HFFc6 (cell line): Measurements from ENCODE around the gene NDUFB11. TPM values are rescaled to one million over a fixed set of nuclear protein-coding genes. Genes with fewer than 3 reads are reported as not detected.

Experiments used
- DNase-seq: peaks from one replicate; pipeline ENCODE4 v3.0.0-alpha.2; 2018
- H3K27ac Mint-ChIP-seq: 2 replicates; pipeline ENCODE4 v1.8.0; 2020; ENCODE audit warnings: mild to moderate bottlenecking, mixed read lengths
- H3K27me3 Mint-ChIP-seq: 2 replicates; pipeline ENCODE4 v1.8.0; 2021; ENCODE audit warnings: mild to moderate bottlenecking, moderate library complexity, mixed read lengths; ENCODE audit not compliant: insufficient read depth
- H3K36me3 Mint-ChIP-seq: 2 replicates; pipeline ENCODE4 v1.8.0; 2021; ENCODE audit warnings: low read depth, mixed read lengths
- H3K4me1 Mint-ChIP-seq: 2 replicates; pipeline ENCODE4 v1.8.0; 2020; ENCODE audit warnings: low read depth, mixed read lengths
- H3K4me3 Mint-ChIP-seq: 2 replicates; pipeline ENCODE4 v1.8.0; 2020; ENCODE audit warnings: mild to moderate bottlenecking, moderate library complexity, mixed read lengths
- H3K9me3 Mint-ChIP-seq: 2 replicates; pipeline ENCODE4 v1.8.0; 2020; ENCODE audit warnings: mild to moderate bottlenecking, mixed read lengths
- total RNA-seq, 6 experiments: library from RNA; stranded (reverse); fragmentation: NEBNext Ultra II Directional; extraction: Animal tissue kit (Norgen Biotek cat#: 25700); gene quantifications; 2 replicates in 1 of 6; 3 replicates in 5 of 6; pipeline ENCODE4 v1.2.3, GENCODE V29; 2021
- TF ChIP-seq, protein P1 (sequence below): fragments of 200-600 bp; sonication (generic); IDR thresholded peaks from 2 replicates; pipeline ENCODE4 v1.5.0; 2021; ENCODE audit warnings: antibody characterized with exemption, mild to moderate bottlenecking

Gene NDUFB11
- total RNA-seq, 6 experiments from 2014 or later, result 80.0 to 88.8 (median 84.4) TPM

DNA sequence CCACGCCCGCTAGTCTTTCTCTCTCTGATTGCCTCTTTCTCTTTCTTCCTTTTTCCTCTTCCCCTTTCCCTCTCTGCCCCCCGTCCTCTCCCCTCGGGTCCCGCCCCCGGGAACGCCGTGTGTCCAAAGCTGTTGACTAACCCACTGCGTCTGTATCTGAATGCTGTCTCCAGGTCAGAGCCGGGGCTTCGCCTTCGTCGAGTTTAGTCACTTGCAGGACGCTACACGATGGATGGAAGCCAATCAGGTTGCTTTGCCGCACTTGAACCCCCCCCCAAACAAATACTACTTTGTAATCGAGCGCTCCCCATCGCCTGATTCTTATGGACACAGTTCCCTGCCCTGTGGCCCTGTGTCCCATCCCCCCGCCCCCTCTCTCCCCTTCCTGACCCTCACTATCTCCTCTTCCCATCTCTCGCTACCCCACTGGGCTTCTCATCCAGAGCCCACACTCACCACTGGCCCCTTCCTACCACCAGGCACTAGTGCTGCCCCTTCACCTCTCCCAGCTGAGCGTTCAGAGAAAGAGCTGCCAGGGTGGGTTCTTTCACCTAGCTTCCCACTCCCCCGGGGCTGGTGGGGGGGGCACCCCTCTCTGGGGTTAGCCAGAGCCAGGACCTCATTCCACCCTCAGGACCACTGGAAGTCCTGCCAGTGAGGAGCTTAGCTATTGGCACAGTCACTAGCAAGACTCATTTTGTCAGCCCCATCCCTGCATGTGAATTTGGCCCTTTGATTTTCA is 30.5 kb upstream of the NDUFB11 start:
- Mint-ChIP-seq H3K27me3 (peaks cover 1% of the 10 kb centered on the region), H3K4me1 (peaks cover 13% of the 10 kb centered on the region), H3K9me3 (no peaks in the 10 kb centered on the region), H3K27ac (no peak overlapping the region), H3K36me3 (peaks cover 5% of the 10 kb centered on the region; the same call in 1 of the 2 replicates), H3K4me3 (no peak overlapping the region)
- no peak for DNase-seq
- TF ChIP-seq, protein P1, sequence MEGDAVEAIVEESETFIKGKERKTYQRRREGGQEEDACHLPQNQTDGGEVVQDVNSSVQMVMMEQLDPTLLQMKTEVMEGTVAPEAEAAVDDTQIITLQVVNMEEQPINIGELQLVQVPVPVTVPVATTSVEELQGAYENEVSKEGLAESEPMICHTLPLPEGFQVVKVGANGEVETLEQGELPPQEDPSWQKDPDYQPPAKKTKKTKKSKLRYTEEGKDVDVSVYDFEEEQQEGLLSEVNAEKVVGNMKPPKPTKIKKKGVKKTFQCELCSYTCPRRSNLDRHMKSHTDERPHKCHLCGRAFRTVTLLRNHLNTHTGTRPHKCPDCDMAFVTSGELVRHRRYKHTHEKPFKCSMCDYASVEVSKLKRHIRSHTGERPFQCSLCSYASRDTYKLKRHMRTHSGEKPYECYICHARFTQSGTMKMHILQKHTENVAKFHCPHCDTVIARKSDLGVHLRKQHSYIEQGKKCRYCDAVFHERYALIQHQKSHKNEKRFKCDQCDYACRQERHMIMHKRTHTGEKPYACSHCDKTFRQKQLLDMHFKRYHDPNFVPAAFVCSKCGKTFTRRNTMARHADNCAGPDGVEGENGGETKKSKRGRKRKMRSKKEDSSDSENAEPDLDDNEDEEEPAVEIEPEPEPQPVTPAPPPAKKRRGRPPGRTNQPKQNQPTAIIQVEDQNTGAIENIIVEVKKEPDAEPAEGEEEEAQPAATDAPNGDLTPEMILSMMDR, result no peak

DNA sequence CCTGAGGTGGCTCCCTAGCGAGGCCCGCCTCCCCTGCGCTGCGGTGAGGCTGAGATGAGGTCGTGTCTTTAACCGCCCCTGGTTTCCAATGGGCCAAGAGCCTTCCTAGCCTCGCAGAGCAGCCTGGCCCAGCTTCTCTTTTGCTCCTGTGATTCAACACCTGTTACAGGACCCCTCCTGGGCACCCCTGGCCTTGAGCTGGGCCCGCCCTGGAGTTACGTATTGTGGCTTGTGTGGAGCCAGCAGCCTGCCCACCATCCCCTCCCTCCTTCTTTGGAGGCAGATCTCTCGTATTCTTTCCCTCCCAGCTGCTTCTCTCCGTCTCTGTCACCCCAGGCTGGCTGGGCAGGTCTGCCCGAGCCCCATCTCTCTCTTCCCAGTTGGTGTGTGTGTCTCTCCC is 29.9 kb upstream of the NDUFB11 start:
- no peak overlapping the region for H3K4me3 Mint-ChIP-seq
- no peak overlapping the region for H3K27ac Mint-ChIP-seq
- peaks cover 1% of the 10 kb centered on the region; the same call in 1 of the 2 replicates for H3K27me3 Mint-ChIP-seq
- peaks cover 2% of the 10 kb centered on the region; the same call in 1 of the 2 replicates for H3K36me3 Mint-ChIP-seq
- TF ChIP-seq, protein P1, result no peak
- H3K4me1 Mint-ChIP-seq, result peaks cover 9% of the 10 kb centered on the region
- H3K9me3 Mint-ChIP-seq, result no peaks in the 10 kb centered on the region
- DNase-seq, result no peak

DNA sequence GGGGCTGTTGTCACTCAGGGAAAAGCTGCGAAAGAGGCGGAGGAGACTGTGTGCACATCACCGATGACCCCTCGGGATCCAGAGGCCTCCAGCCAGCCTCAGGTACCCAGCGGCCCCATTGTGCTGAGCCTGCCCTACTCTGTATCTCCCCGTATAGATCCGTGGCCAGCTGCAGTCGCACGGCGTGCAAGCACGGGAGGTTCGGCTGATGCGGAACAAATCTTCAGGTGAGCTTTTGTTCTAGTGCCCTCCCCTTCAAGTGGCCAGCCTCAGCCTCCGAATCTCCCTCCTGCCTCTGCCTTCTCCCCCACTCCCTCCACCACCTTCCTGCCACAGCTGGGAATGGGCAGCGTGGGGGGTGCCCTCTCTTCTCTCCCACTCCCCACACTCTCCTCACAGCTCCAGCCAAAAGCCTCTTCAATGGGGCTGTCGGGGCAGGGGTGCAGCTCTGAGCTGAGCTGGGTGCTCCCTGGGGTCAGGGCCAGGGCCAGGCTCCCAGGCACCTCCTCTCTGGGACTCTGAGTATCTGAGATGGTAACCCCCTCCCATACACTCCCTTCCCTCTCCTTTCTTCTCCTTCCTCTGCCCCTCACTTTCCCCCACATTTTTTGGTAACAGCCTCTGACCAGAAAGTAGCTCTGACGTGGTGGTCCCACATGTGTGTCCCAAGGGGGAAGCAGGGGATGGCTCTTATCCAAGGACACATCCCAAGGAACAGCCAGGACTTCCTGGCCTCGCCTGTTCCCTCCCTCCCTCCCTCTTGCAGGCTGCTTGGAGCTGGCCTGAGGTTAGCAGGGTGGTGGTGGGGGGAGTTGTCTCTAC is 28.7 kb upstream of the NDUFB11 start:
- no peaks in the 10 kb centered on the region for H3K4me1 Mint-ChIP-seq
- peaks cover 1% of the 10 kb centered on the region; the same call in 1 of the 2 replicates for H3K27me3 Mint-ChIP-seq
- H3K9me3 Mint-ChIP-seq, result no peaks in the 10 kb centered on the region
- no peak for DNase-seq
- no peak overlapping the region for H3K4me3 Mint-ChIP-seq
- H3K27ac Mint-ChIP-seq, result no peak overlapping the region
- H3K36me3 Mint-ChIP-seq, result no peaks in the 10 kb centered on the region
- TF ChIP-seq, protein P1, result no peak

DNA sequence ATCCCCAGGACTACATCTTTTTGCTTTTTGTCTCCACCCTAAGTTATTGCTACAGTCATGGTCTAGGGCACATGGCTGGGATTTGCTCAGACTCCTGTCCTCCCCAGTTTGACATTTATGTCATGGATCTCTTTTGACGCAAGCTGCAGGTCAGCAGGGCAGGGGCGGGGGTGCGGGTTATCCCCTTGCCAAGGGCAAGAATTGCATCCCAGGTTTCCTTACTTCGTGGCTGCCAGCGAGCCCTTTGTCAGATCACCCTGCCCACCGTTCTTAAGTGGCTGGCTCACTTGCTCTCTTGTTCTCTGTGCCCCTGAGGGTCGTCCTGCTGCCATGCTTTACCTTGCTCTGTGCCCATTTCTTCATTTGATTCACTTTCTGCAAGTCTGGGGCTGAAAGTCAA is 28.0 kb upstream of the NDUFB11 start:
- no peak for DNase-seq
- Mint-ChIP-seq H3K4me3 (no peak overlapping the region), H3K27ac (no peak overlapping the region), H3K4me1 (no peaks in the 10 kb centered on the region), H3K9me3 (no peaks in the 10 kb centered on the region), H3K27me3 (peaks cover 3% of the 10 kb centered on the region; the same call in 1 of the 2 replicates), H3K36me3 (no peaks in the 10 kb centered on the region)
- TF ChIP-seq, protein P1, result no peak

DNA sequence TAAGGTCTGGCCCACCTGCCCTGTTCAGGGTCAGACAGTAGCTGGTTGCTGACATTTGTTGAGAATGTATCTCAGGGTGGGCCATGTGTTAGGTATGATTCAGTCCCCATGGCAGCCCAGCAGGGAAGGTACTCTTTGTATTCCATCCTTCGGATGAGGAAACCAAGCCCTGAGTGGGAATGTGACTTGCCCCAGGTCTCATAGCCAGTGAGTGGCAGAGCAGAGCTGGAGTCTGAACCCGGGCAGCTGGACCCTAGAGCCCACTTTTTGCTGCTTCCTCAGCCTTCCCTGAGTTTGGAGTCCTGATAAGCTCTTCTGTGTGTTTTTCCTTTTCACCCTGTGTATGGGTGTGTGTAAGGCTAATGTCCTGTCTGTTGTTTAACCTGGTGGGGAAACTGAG is 27.5 kb upstream of the NDUFB11 start:
- Mint-ChIP-seq H3K4me3 (no peak overlapping the region), H3K4me1 (no peaks in the 10 kb centered on the region), H3K27ac (no peak overlapping the region), H3K27me3 (peaks cover 3% of the 10 kb centered on the region; the same call in 1 of the 2 replicates), H3K9me3 (no peaks in the 10 kb centered on the region), H3K36me3 (no peaks in the 10 kb centered on the region)
- DNase-seq, result no peak
- TF ChIP-seq, protein P1, result no peak
